HepG2 (cell line): ENCODE results near the gene HDLBP. TPM values are rescaled to one million over a fixed set of nuclear protein-coding genes. Genes with fewer than 3 reads are reported as not detected.
A peak's percentile ranks its signal among the peaks of the same experiment; 100 is the strongest.

ENCODE experiments used
- ATRX ChIP-seq: sonication (generic); formaldehyde crosslinking; IDR thresholded peaks from 2 replicates; pipeline ENCODE4 v1.4.0; 2020; ENCODE audit warnings: missing genetic modification reagents, borderline replicate concordance
- BATF2 ChIP-seq: sonication (generic); formaldehyde crosslinking; IDR thresholded peaks from 2 replicates; pipeline ENCODE4 v1.8.0; 2022; ENCODE audit warnings: mild to moderate bottlenecking, missing genetic modification reagents, moderate library complexity
- ETV6 ChIP-seq: sonication (generic); formaldehyde crosslinking; conservative IDR thresholded peaks from 2 replicates; pipeline ENCODE4 v1.4.0; 2020; ENCODE audit warnings: missing genetic modification reagents
- KAT2B ChIP-seq: fragments of 150-350 bp; IDR thresholded peaks from 2 replicates; pipeline ENCODE4 v1.6.1; 2014; ENCODE audit warnings: low read depth, low read length, borderline replicate concordance
- KLF15 ChIP-seq: sonication (generic); formaldehyde crosslinking; IDR thresholded peaks from 2 replicates; pipeline ENCODE4 v1.8.1; 2023; ENCODE audit warnings: borderline replicate concordance, mild to moderate bottlenecking, inconsistent platforms, missing genetic modification reagents, mixed read lengths
- MXI1 ChIP-seq: IDR thresholded peaks from 3 replicates; pipeline ENCODE4 v1.6.1; 2012; ENCODE audit warnings: low read depth, low read length, inconsistent platforms, borderline replicate concordance
- PBX2 ChIP-seq: IDR thresholded peaks from 2 replicates; pipeline ENCODE4 v1.6.1; 2016; ENCODE audit warnings: control low read depth
- PCBP1 ChIP-seq: fragments of 200-400 bp; formaldehyde crosslinking; IDR thresholded peaks from 2 replicates; pipeline ENCODE4 v1.6.1; 2017; ENCODE audit warnings: mild to moderate bottlenecking, low read depth, low read length, borderline replicate concordance
- PHF21A ChIP-seq: sonication (generic); formaldehyde crosslinking; IDR thresholded peaks from 2 replicates; pipeline ENCODE4 v1.5.0; 2020; ENCODE audit warnings: mild to moderate bottlenecking, missing genetic modification reagents
- SIN3B ChIP-seq: fragments of 150-350 bp; IDR thresholded peaks from 2 replicates; pipeline ENCODE4 v1.6.1; 2014; ENCODE audit warnings: low read length
- TBX3 ChIP-seq: fragments of 450-650 bp; IDR thresholded peaks from 2 replicates; pipeline ENCODE4 v1.6.1; 2017; ENCODE audit warnings: antibody characterized with exemption, mild to moderate bottlenecking, inconsistent platforms, borderline replicate concordance
- ZNF136 ChIP-seq: sonication (generic); formaldehyde crosslinking; IDR thresholded peaks from 2 replicates; pipeline ENCODE4 v1.8.1; 2022; ENCODE audit warnings: low read depth, mild to moderate bottlenecking, moderate library complexity, missing genetic modification reagents
- ZNF331 ChIP-seq: sonication (generic); formaldehyde crosslinking; IDR thresholded peaks from 2 replicates; pipeline ENCODE4 v1.4.0; 2020; ENCODE audit warnings: missing genetic modification reagents
- ZNF335 ChIP-seq: sonication (generic); formaldehyde crosslinking; IDR thresholded peaks from 2 replicates; pipeline ENCODE4 v1.4.0; 2020; ENCODE audit warnings: missing genetic modification reagents
- ZNF367 ChIP-seq: sonication (generic); formaldehyde crosslinking; IDR thresholded peaks from 2 replicates; pipeline ENCODE4 v1.4.0; 2020; ENCODE audit warnings: missing genetic modification reagents, borderline replicate concordance
- ZNF576 ChIP-seq: sonication (generic); formaldehyde crosslinking; IDR thresholded peaks from 2 replicates; pipeline ENCODE4 v1.4.0; 2020; ENCODE audit warnings: mild to moderate bottlenecking, missing genetic modification reagents
- ZNF773 ChIP-seq: sonication (generic); formaldehyde crosslinking; IDR thresholded peaks from 2 replicates; pipeline ENCODE4 v1.4.0; 2020; ENCODE audit warnings: missing genetic modification reagents, borderline replicate concordance
- ZSCAN30 ChIP-seq: sonication (generic); formaldehyde crosslinking; IDR thresholded peaks from 2 replicates; pipeline ENCODE4 v1.5.0; 2020; ENCODE audit warnings: mild to moderate bottlenecking, missing genetic modification reagents
- polyA plus RNA-seq, 8 experiments: library from polyadenylated mRNA; depleted of rRNA in 3 of 8; stranded (reverse) in 7 of 8; unstranded in 1 of 8; fragments of >200 nt; fragmentation: Illumina TruSeq in 4 of 8; extraction: Trizol in 4 of 8; gene quantifications; 2 replicates each; pipeline versions ENCODE4 v1.2.1 to v1.2.3, GENCODE V29; 2011 to 2016; ENCODE audit warnings: low read depth in 4 of 8, missing spikeins in 1 of 8, mixed read lengths in 1 of 8; ENCODE audit not compliant: insufficient read depth in 1 of 8
- total RNA-seq, 5 experiments: library from RNA; depleted of rRNA; stranded (reverse); fragments of >200 nt; fragmentation: Illumina TruSeq; extraction: Trizol; gene quantifications; 2 replicates each; pipeline ENCODE4 v1.2.3, GENCODE V29; 2016; ENCODE audit warnings: low read depth in 1 of 5
- TF ChIP-seq, protein P1 (sequence below): sonication (generic); formaldehyde crosslinking; conservative IDR thresholded peaks from 2 replicates; pipeline ENCODE4 v1.4.0; 2020; ENCODE audit warnings: mild to moderate bottlenecking, missing genetic modification reagents, moderate library complexity
- TF ChIP-seq, protein P2 (sequence below): sonication (generic); formaldehyde crosslinking; IDR thresholded peaks from 2 replicates; pipeline ENCODE4 v1.4.0; 2020; ENCODE audit warnings: missing genetic modification reagents, borderline replicate concordance

HDLBP gene
- total and polyA plus RNA-seq, 2 of the 13 experiments (the other 11 are each of a cell fraction or from before 2014, with no cell fraction given): 464 to 707 TPM

DNA sequence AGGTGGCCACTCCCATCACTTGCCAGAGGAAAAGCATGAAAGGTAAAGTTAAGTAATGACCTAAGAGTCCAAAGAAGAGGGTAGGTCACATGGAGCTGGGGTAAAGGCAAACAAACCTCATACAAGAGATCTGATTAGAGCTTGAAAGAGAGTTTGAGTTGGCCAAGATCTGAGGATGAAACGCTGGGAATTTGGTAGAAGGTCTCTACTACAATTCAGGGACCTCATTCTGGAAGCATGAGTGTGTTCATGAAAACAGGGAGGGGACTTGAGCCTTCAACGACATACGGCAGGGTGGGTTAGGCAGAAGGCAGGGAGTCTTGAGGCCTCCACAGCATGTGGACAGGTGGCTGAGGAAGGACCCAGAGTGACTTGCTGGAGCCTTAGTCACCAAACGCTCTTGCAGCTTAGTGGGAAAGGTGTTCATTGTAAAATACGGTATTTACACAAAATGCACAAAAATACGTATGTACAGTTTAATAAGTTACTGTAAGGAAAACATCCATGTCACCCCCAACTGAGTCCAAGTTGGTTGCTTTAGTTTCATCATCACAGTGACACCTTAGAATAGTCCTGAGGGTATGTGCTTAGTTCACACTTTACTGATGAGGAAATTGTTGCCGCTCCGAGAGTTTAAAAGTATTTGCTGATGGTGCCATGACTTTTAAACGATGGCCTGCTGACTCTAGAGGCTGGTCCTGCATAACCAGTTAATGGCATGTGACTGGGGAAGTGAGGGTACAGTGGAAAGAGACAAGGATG is 35.6 kb upstream of the HDLBP start (continued):
- peak; percentile 35; the same call in 1 of the 2 replicates for TF ChIP-seq PHF21A (CRISPR knock-in tag)
- TF ChIP-seq SIN3B: no peak
- no peak; the same call in none of the 2 replicates for TF ChIP-seq PBX2
- 0 out of 2 replicates have a peak, but pooled peaks have one; percentile 11 for TF ChIP-seq TBX3
- TF ChIP-seq MXI1: no peak; the same call in 2 of the 3 replicates
- no peak for TF ChIP-seq ZNF335 (CRISPR knock-in tag)
- no peak for TF ChIP-seq ZNF576 (CRISPR knock-in tag)
- TF ChIP-seq ZNF136 (CRISPR knock-in tag): no peak
- TF ChIP-seq KLF15 (CRISPR knock-in tag): no peak
- no peak for TF ChIP-seq PCBP1
- peak; percentile 56; the same call in 1 of the 2 replicates for TF ChIP-seq ZSCAN30
- TF ChIP-seq, protein P1, sequence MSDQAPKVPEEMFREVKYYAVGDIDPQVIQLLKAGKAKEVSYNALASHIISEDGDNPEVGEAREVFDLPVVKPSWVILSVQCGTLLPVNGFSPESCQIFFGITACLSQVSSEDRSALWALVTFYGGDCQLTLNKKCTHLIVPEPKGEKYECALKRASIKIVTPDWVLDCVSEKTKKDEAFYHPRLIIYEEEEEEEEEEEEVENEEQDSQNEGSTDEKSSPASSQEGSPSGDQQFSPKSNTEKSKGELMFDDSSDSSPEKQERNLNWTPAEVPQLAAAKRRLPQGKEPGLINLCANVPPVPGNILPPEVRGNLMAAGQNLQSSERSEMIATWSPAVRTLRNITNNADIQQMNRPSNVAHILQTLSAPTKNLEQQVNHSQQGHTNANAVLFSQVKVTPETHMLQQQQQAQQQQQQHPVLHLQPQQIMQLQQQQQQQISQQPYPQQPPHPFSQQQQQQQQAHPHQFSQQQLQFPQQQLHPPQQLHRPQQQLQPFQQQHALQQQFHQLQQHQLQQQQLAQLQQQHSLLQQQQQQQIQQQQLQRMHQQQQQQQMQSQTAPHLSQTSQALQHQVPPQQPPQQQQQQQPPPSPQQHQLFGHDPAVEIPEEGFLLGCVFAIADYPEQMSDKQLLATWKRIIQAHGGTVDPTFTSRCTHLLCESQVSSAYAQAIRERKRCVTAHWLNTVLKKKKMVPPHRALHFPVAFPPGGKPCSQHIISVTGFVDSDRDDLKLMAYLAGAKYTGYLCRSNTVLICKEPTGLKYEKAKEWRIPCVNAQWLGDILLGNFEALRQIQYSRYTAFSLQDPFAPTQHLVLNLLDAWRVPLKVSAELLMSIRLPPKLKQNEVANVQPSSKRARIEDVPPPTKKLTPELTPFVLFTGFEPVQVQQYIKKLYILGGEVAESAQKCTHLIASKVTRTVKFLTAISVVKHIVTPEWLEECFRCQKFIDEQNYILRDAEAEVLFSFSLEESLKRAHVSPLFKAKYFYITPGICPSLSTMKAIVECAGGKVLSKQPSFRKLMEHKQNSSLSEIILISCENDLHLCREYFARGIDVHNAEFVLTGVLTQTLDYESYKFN: peak; percentile 87
- TF ChIP-seq ZNF773 (CRISPR knock-in tag): no peak
- TF ChIP-seq ATRX: no peak
- no peak for TF ChIP-seq ETV6
- TF ChIP-seq ZNF367 (CRISPR knock-in tag): no peak
- 0 out of 2 replicates have a peak, but pooled peaks have one; percentile 38 for TF ChIP-seq ZNF331
- TF ChIP-seq KAT2B: no peak
- TF ChIP-seq BATF2: no peak
- TF ChIP-seq, protein P2, sequence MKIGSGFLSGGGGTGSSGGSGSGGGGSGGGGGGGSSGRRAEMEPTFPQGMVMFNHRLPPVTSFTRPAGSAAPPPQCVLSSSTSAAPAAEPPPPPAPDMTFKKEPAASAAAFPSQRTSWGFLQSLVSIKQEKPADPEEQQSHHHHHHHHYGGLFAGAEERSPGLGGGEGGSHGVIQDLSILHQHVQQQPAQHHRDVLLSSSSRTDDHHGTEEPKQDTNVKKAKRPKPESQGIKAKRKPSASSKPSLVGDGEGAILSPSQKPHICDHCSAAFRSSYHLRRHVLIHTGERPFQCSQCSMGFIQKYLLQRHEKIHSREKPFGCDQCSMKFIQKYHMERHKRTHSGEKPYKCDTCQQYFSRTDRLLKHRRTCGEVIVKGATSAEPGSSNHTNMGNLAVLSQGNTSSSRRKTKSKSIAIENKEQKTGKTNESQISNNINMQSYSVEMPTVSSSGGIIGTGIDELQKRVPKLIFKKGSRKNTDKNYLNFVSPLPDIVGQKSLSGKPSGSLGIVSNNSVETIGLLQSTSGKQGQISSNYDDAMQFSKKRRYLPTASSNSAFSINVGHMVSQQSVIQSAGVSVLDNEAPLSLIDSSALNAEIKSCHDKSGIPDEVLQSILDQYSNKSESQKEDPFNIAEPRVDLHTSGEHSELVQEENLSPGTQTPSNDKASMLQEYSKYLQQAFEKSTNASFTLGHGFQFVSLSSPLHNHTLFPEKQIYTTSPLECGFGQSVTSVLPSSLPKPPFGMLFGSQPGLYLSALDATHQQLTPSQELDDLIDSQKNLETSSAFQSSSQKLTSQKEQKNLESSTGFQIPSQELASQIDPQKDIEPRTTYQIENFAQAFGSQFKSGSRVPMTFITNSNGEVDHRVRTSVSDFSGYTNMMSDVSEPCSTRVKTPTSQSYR (CRISPR knock-in tag): no peak
